WTC11 (cell line): ENCODE results near the gene SUPT3H. TPM values are rescaled to one million over a fixed set of nuclear protein-coding genes. Genes with fewer than 3 reads are reported as not detected.

Experiments used
- ATAC-seq: fragments of 200-7000 bp; cut with Tn5 transposase; 2 replicates; pipeline ENCODE4 v1.10.0; 2021; ENCODE audit warnings: mild to moderate bottlenecking, moderate library complexity
- CTCF ChIA-PET: fragments of 300-600 bp; sonication (Branson Sonifier 250); formaldehyde crosslinking; loops from one replicate; lab custom pipeline; 2021; ENCODE audit warnings: antibody characterized with exemption; lab: Charles Lee
- POLR2A ChIA-PET: fragments of 350-600 bp; sonication (Branson Sonifier 250); formaldehyde crosslinking; loops from one replicate; lab custom pipeline; 2021; ENCODE audit warnings: antibody characterized with exemption; lab: Charles Lee
- DNase-seq: peaks from one replicate; pipeline ENCODE4 v3.0.0; 2021; ENCODE audit warnings: low spot score
- H3K27ac Mint-ChIP-seq: 2 replicates; pipeline ENCODE4 v1.8.0; 2021; ENCODE audit warnings: mixed read lengths
- H3K27me3 Mint-ChIP-seq: 2 replicates; pipeline ENCODE4 v1.8.0; 2021; ENCODE audit warnings: low read depth, mild to moderate bottlenecking, moderate library complexity, mixed read lengths
- H3K36me3 Mint-ChIP-seq: 2 replicates; pipeline ENCODE4 v1.8.0; 2021; ENCODE audit warnings: mixed read lengths
- H3K4me1 Mint-ChIP-seq: 2 replicates; pipeline ENCODE4 v1.8.0; 2022; ENCODE audit warnings: mixed read lengths
- H3K4me3 Mint-ChIP-seq: 2 replicates; pipeline ENCODE4 v1.8.0; 2021; ENCODE audit warnings: mild to moderate bottlenecking, moderate library complexity, mixed read lengths
- H3K9me3 Mint-ChIP-seq: 2 replicates; pipeline ENCODE4 v1.8.0; 2021; ENCODE audit warnings: mixed read lengths
- ATF3 ChIP-seq: sonication (generic); formaldehyde crosslinking; conservative IDR thresholded peaks from 2 replicates; pipeline ENCODE4 v1.8.1; 2022; ENCODE audit warnings: mild to moderate bottlenecking, missing genetic modification reagents
- CREM ChIP-seq: sonication (generic); formaldehyde crosslinking; IDR thresholded peaks from 2 replicates; pipeline ENCODE4 v1.8.1; 2022; ENCODE audit warnings: mild to moderate bottlenecking, missing genetic modification reagents, moderate library complexity
- GRHL2 ChIP-seq: fragments of 250-450 bp; sonication (Bioruptor Pico); IDR thresholded peaks from 2 replicates; pipeline ENCODE4 v1.8.0; 2022; ENCODE audit warnings: mild to moderate bottlenecking, moderate library complexity; ENCODE audit not compliant: insufficient replicate concordance, severe bottlenecking
- GTF2I ChIP-seq: fragments of 250-450 bp; sonication (Bioruptor Pico); conservative IDR thresholded peaks from 2 replicates; pipeline ENCODE4 v1.4.0; 2021; ENCODE audit warnings: mild to moderate bottlenecking
- IRF2 ChIP-seq: sonication (generic); formaldehyde crosslinking; IDR thresholded peaks from 2 replicates; pipeline ENCODE4 v1.8.0; 2022; ENCODE audit warnings: low read depth, missing genetic modification reagents, borderline replicate concordance
- JUN ChIP-seq: sonication (generic); formaldehyde crosslinking; IDR thresholded peaks from 2 replicates; pipeline ENCODE4 v1.8.0; 2023; ENCODE audit warnings: mild to moderate bottlenecking, missing genetic modification reagents
- MAX ChIP-seq: sonication (generic); formaldehyde crosslinking; IDR thresholded peaks from 2 replicates; pipeline ENCODE4 v1.8.0; 2022; ENCODE audit warnings: mild to moderate bottlenecking, missing genetic modification reagents
- NFYB ChIP-seq: sonication (generic); formaldehyde crosslinking; conservative IDR thresholded peaks from 2 replicates; pipeline ENCODE4 v1.8.0; 2022; ENCODE audit warnings: low read depth, missing genetic modification reagents
- OVOL2 ChIP-seq: fragments of 250-450 bp; sonication (Bioruptor Pico); IDR thresholded peaks from 2 replicates; pipeline ENCODE4 v1.9.0; 2021; ENCODE audit warnings: mild to moderate bottlenecking, borderline replicate concordance
- PRRX2 ChIP-seq: fragments of 250-450 bp; sonication (Bioruptor Pico); IDR thresholded peaks from 2 replicates; pipeline ENCODE4 v1.8.0; 2021; ENCODE audit warnings: mild to moderate bottlenecking
- RELA ChIP-seq: sonication (generic); formaldehyde crosslinking; IDR thresholded peaks from 2 replicates; pipeline ENCODE4 v1.8.1; 2022; ENCODE audit warnings: missing genetic modification reagents, mild to moderate bottlenecking, borderline replicate concordance
- RORB ChIP-seq: fragments of 250-450 bp; sonication (Bioruptor Pico); IDR thresholded peaks from 2 replicates; pipeline ENCODE4 v1.9.0; 2021; ENCODE audit warnings: mild to moderate bottlenecking
- TEAD1 ChIP-seq: sonication (generic); formaldehyde crosslinking; IDR thresholded peaks from 2 replicates; pipeline ENCODE4 v1.8.0; 2022; ENCODE audit warnings: mild to moderate bottlenecking, missing genetic modification reagents
- ZBTB21 ChIP-seq: sonication (generic); formaldehyde crosslinking; IDR thresholded peaks from 2 replicates; pipeline ENCODE4 v1.8.1; 2023; ENCODE audit warnings: mild to moderate bottlenecking, missing genetic modification reagents, borderline replicate concordance
- ZBTB43 ChIP-seq: sonication (generic); formaldehyde crosslinking; IDR thresholded peaks from 2 replicates; pipeline ENCODE4 v1.8.1; 2023; ENCODE audit warnings: mild to moderate bottlenecking, missing genetic modification reagents
- ZNF121 ChIP-seq: sonication (generic); formaldehyde crosslinking; IDR thresholded peaks from 2 replicates; pipeline ENCODE4 v1.8.0; 2023; ENCODE audit warnings: missing genetic modification reagents
- ZNF423 ChIP-seq: fragments of 250-450 bp; sonication (Bioruptor Pico); IDR thresholded peaks from 2 replicates; pipeline ENCODE4 v2.1.2; 2022; ENCODE audit warnings: mild to moderate bottlenecking, moderate library complexity
- ZNF671 ChIP-seq: fragments of 250-450 bp; sonication (Bioruptor Pico); IDR thresholded peaks from 2 replicates; pipeline ENCODE4 v1.8.0; 2021; ENCODE audit warnings: mild to moderate bottlenecking
- total RNA-seq: library from RNA; stranded (reverse); gene quantifications from 3 replicates; pipeline ENCODE4 v1.2.3, GENCODE V29; 2021
- TF ChIP-seq, protein P1 (sequence below): fragments of 250-450 bp; sonication (Bioruptor Pico); IDR thresholded peaks from 2 replicates; pipeline ENCODE4 v1.9.0; 2021; ENCODE audit warnings: moderate library complexity, mild to moderate bottlenecking, inconsistent platforms, borderline replicate concordance
- TF ChIP-seq, protein P2 (sequence below): fragments of 250-450 bp; sonication (Bioruptor Pico); IDR thresholded peaks from 2 replicates; pipeline ENCODE4 v1.9.0; 2021; ENCODE audit warnings: mild to moderate bottlenecking
- TF ChIP-seq, protein P3 (sequence below): fragments of 200-600 bp; IDR thresholded peaks from 2 replicates; pipeline ENCODE4 v1.8.0; 2022; ENCODE audit warnings: antibody characterized with exemption
- TF ChIP-seq, protein P4 (sequence below): sonication (generic); formaldehyde crosslinking; IDR thresholded peaks from 2 replicates; pipeline ENCODE4 v1.8.1; 2023; ENCODE audit warnings: mild to moderate bottlenecking, missing genetic modification reagents, moderate library complexity

The SUPT3H gene
- total RNA-seq, 1 experiment from 2014 or later, result 15.3 TPM

GRCh38 chr6:44933108-44933507 is 444.6 kb downstream of the SUPT3H start:
- Mint-ChIP-seq H3K36me3 (no peaks in the 10 kb centered on the region), H3K27me3 (no peaks in the 10 kb centered on the region), H3K9me3 (no peaks in the 10 kb centered on the region), H3K4me3 (no peak overlapping the region), H3K4me1 (peaks cover 8% of the 10 kb centered on the region), H3K27ac (no peak overlapping the region)
- CTCF ChIA-PET, result no interaction called here
- ATAC-seq (no peak), DNase-seq (no peak)
- POLR2A ChIA-PET, result no interaction called here
- TF ChIP-seq, protein P1, sequence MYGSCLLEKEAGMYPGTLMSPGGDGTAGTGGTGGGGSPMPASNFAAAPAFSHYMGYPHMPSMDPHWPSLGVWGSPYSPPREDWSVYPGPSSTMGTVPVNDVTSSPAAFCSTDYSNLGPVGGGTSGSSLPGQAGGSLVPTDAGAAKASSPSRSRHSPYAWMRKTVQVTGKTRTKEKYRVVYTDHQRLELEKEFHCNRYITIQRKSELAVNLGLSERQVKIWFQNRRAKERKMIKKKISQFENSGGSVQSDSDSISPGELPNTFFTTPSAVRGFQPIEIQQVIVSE (CRISPR knock-in tag), result no peak
- no peak for TF ChIP-seq RORB

DNA sequence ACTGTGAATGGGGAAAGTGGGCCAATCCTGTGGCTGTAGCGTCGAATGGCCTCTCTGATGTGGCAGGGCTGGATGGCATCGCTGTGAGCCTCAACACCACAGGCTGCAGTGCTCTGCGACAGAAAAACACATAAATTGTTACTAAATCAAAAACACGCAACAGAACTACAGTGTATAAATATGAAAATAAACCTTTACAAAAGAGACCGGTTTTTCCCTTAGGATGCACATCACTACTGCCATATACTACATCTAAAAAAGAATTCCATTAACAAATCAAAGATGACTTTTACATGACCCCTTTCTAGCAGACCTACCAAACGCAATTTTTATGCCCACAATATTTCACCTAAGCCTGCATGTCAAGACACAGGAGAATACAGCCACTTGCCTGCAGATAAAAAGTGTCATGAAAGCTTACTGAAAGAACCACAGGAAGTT is 445.1 kb downstream of the SUPT3H start:
- Mint-ChIP-seq H3K27ac (no peak overlapping the region), H3K36me3 (no peaks in the 10 kb centered on the region), H3K9me3 (no peaks in the 10 kb centered on the region), H3K4me1 (peaks cover 8% of the 10 kb centered on the region), H3K4me3 (no peak overlapping the region)
- no peak for ATAC-seq
- CTCF ChIA-PET, result no interaction called here
- POLR2A ChIA-PET, result no interaction called here
- DNase-seq, result no peak
- TF ChIP-seq GRHL2 (CRISPR knock-in tag) (no peak), TEAD1 (no peak), MAX (CRISPR knock-in tag) (no peak), GTF2I (CRISPR knock-in tag) (no peak), PRRX2 (CRISPR knock-in tag) (no peak)
- TF ChIP-seq, protein P2, sequence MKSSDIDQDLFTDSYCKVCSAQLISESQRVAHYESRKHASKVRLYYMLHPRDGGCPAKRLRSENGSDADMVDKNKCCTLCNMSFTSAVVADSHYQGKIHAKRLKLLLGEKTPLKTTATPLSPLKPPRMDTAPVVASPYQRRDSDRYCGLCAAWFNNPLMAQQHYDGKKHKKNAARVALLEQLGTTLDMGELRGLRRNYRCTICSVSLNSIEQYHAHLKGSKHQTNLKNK (CRISPR knock-in tag), result no peak
- TF ChIP-seq, all 79 proteins: peak for 0
- H3K27me3 Mint-ChIP-seq, result no peaks in the 10 kb centered on the region

DNA sequence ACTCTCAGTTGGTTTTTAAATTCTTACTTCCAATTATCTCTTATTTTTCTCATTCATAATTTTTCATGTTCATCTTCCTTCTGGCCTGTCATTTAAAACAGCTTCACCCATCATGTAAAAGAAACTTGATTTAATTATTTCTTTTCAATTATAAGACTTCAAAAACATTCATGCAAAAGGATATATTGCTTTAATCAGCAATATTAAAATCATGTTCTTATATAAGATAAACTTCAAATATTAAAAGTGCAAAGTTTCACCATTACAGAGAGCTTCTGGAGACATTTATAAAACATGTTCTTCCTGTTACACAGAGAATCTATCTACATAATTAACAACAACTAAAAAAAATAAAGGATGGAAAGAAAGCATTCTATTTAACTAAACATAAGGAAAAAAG is 446.3 kb downstream of the SUPT3H start:
- no peak for DNase-seq
- Mint-ChIP-seq H3K27me3 (no peaks in the 10 kb centered on the region), H3K27ac (no peak overlapping the region), H3K36me3 (no peaks in the 10 kb centered on the region), H3K4me3 (no peak overlapping the region), H3K4me1 (no peaks in the 10 kb centered on the region; the same call in 1 of the 2 replicates), H3K9me3 (no peaks in the 10 kb centered on the region)
- ChIA-PET CTCF (interaction anchor here (1.2 kb wide), 1 partner anchor 276 kb away, joined by 4 read pairs; no protein-coding TSS in a partner anchor), POLR2A (no interaction called here)
- ATAC-seq, result no peak
- TF ChIP-seq IRF2 (CRISPR knock-in tag), result no peak
- TF ChIP-seq, protein P3, sequence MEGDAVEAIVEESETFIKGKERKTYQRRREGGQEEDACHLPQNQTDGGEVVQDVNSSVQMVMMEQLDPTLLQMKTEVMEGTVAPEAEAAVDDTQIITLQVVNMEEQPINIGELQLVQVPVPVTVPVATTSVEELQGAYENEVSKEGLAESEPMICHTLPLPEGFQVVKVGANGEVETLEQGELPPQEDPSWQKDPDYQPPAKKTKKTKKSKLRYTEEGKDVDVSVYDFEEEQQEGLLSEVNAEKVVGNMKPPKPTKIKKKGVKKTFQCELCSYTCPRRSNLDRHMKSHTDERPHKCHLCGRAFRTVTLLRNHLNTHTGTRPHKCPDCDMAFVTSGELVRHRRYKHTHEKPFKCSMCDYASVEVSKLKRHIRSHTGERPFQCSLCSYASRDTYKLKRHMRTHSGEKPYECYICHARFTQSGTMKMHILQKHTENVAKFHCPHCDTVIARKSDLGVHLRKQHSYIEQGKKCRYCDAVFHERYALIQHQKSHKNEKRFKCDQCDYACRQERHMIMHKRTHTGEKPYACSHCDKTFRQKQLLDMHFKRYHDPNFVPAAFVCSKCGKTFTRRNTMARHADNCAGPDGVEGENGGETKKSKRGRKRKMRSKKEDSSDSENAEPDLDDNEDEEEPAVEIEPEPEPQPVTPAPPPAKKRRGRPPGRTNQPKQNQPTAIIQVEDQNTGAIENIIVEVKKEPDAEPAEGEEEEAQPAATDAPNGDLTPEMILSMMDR, result no peak
- no peak for TF ChIP-seq ZNF423 (CRISPR knock-in tag)
- no peak for TF ChIP-seq OVOL2
- TF ChIP-seq, protein P4, sequence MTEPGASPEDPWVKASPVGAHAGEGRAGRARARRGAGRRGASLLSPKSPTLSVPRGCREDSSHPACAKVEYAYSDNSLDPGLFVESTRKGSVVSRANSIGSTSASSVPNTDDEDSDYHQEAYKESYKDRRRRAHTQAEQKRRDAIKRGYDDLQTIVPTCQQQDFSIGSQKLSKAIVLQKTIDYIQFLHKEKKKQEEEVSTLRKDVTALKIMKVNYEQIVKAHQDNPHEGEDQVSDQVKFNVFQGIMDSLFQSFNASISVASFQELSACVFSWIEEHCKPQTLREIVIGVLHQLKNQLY (CRISPR knock-in tag), result no peak
- no peak for TF ChIP-seq JUN (CRISPR knock-in tag)
- TF ChIP-seq RELA, result no peak
- TF ChIP-seq ZBTB43 (CRISPR knock-in tag), result no peak
- no peak for TF ChIP-seq ZNF121
- TF ChIP-seq ATF3 (CRISPR knock-in tag), result no peak
- TF ChIP-seq NFYB (CRISPR knock-in tag), result no peak
- TF ChIP-seq MAX (CRISPR knock-in tag), result no peak
- TF ChIP-seq ZBTB21 (CRISPR knock-in tag), result no peak
- TF ChIP-seq CREM (CRISPR knock-in tag), result no peak
- no peak for TF ChIP-seq ZNF671 (CRISPR knock-in tag)
